Tibial nerve (tissue), 4 donors: ENCODE data around the gene PRRT1B.

Source experiments
- CTCF ChIP-seq, 5 experiments: fragments of 200-600 bp in 3 of 5; fragments of 450-650 bp in 2 of 5; sonication (generic) in 3 of 5; IDR thresholded peaks; one replicate each; pipeline ENCODE4 v1.5.1; 2016 to 2019; ENCODE audit warnings: antibody characterized with exemption in 5 of 5, mild to moderate bottlenecking in 3 of 5, moderate library complexity in 2 of 5
- EP300 ChIP-seq, 2 donors: sonication (generic); formaldehyde crosslinking; IDR thresholded peaks; one replicate each; pipeline ENCODE4 v1.6.1; 2017; ENCODE audit warnings: antibody characterized with exemption in 2 of 2, mild to moderate bottlenecking in 1 of 2

- no peak for TF ChIP-seq CTCF (IDR thresholded peaks at IDR 0.05)
- no peak for TF ChIP-seq EP300 (IDR thresholded peaks at IDR 0.05)
These were observed 30.9 kb downstream of the PRRT1B start for GRCh38 chr9:131575946-131576853.
